Measurements from ENCODE around the gene TRIM28.

The TRIM28 gene

DNA sequence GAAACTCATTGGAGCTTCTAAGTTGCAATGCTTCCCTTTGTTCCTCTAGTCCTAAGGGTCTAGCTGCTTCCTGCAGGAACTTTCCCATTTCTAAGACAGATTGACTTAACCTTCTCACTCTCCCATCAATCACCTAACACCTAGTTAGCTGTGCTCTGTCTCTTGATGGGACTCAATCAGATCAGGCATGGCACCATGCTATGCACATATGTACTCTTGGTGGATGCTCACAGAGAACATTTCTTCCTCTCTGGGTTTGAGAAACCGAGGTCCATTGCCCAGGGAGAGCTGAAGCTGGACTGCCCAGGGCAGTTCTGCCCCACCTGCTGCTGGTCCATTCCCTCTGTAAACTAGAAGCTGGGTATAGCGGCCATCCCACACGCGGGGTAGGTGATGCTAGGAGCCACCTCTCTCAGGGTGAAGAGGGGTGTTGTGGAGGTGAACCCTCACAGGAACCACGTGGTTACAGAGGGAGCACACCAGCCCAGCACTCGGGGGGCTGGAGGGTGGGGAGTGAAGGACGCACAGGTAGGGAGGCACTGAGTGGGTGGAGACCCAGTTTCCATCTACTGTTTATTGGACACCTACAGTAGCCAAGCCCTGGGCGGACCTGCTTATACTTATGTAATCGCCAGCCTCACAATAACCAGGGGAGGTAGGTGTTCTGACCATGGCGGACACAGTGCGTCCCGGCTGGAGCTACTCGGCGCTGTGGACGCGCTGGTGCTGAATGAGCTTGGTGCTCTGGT, 17.7 kb downstream of the TRIM28 start:
- H2AFZ ChIP-seq (ENCODE audit: low read length) = no peak overlapping the region
- peaks cover 33% of the 10 kb centered on the region for H3K79me2 ChIP-seq (ENCODE audit: insufficient read depth, low read length)
- no peaks in the 10 kb centered on the region for H3K9me2 ChIP-seq (replicated peaks; ENCODE audit: low read depth, low read length)
- peaks cover 7% of the 10 kb centered on the region; the same call in 1 of the 2 replicates for H3F3A ChIP-seq (ENCODE audit: low read depth)
- H3K36me3 ChIP-seq (ENCODE audit: insufficient read depth, low read length) = peaks cover 3% of the 10 kb centered on the region; the same call in 1 of the 2 replicates
- no peak overlapping the region for H3K4me3 ChIP-seq (ENCODE audit: low read length, poor library complexity, severe bottlenecking)
- TF ChIP-seq, protein P1, sequence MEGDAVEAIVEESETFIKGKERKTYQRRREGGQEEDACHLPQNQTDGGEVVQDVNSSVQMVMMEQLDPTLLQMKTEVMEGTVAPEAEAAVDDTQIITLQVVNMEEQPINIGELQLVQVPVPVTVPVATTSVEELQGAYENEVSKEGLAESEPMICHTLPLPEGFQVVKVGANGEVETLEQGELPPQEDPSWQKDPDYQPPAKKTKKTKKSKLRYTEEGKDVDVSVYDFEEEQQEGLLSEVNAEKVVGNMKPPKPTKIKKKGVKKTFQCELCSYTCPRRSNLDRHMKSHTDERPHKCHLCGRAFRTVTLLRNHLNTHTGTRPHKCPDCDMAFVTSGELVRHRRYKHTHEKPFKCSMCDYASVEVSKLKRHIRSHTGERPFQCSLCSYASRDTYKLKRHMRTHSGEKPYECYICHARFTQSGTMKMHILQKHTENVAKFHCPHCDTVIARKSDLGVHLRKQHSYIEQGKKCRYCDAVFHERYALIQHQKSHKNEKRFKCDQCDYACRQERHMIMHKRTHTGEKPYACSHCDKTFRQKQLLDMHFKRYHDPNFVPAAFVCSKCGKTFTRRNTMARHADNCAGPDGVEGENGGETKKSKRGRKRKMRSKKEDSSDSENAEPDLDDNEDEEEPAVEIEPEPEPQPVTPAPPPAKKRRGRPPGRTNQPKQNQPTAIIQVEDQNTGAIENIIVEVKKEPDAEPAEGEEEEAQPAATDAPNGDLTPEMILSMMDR (conservative IDR thresholded peaks at IDR 0.05; ENCODE audit: low read length) = no peak
- no peak for TF ChIP-seq EZH2phosphoT487 (IDR thresholded peaks at IDR 0.05; ENCODE audit: borderline replicate concordance)
- peaks cover 16% of the 10 kb centered on the region for H4K20me1 ChIP-seq (ENCODE audit: insufficient read depth, low read length, poor library complexity, severe bottlenecking)
- no peaks in the 10 kb centered on the region for H3K27me3 ChIP-seq (ENCODE audit: insufficient read depth, low read length, poor library complexity, severe bottlenecking)
- H3K4me1 ChIP-seq (ENCODE audit: insufficient read depth, low read length, poor library complexity, severe bottlenecking) = peaks cover 42% of the 10 kb centered on the region
- H3K9ac ChIP-seq (ENCODE audit: low read depth, low read length, poor library complexity, severe bottlenecking) = peak overlapping the region; percentile 99
- peak overlapping the region; percentile 96 for H3K4me2 ChIP-seq (ENCODE audit: low read depth, low read length, poor library complexity, severe bottlenecking)
- no peaks in the 10 kb centered on the region for H3K9me3 ChIP-seq (ENCODE audit: insufficient read depth, low read depth, low read length)

DNA sequence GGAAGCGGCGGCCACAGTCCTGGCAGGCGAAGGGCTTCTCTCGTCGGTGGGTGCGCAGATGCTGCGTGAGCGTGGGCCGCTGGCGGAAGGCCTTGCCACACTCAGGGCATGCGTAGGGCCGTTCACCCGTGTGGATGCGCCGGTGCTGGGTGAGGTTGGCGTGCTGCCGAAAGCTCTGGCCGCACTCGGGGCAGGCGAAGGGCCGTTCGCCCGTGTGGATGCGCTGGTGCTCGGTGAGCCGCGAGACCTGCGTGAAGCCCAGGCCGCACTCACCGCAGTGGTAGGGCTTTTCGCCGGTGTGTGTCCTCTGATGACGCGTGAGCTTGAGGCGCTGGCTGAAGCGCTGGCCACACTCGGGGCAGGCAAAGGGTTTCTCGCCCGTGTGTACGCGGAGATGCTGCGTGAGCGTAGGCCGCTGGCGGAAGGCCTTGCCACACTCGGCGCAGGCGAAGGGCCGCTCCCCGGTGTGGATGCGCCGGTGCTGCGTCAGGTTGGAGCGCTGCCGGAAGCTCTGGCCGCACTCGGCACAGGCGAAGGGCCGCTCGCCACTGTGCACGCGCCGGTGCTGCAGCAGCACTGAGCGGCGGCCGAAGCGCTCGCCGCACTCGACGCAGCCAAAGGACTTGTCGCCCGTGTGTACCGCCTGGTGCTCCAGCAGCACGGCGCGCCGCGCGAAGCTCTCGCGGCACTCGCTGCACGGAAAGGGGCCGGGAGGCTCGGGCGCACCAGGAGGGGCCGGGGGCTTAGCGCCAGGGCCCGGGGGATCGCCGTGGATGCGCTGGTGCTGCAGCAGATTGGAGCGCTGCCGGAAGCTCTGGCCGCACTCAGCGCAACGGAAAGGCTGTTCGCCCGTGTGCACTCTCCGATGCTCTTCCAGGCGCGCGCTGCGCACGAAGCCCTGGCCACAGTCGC, 18.5 kb downstream of the TRIM28 start:
- Histone ChIP-seq H3K4me3 (ENCODE audit: low read length, poor library complexity, severe bottlenecking) (no peak overlapping the region), H3K27me3 (ENCODE audit: insufficient read depth, low read length, poor library complexity, severe bottlenecking) (no peaks in the 10 kb centered on the region), H4K20me1 (ENCODE audit: insufficient read depth, low read length, poor library complexity, severe bottlenecking) (peaks cover 8% of the 10 kb centered on the region), H3F3A (ENCODE audit: low read depth) (peaks cover 7% of the 10 kb centered on the region; the same call in 1 of the 2 replicates), H2AFZ (ENCODE audit: low read length) (no peak overlapping the region), H3K4me2 (ENCODE audit: low read depth, low read length, poor library complexity, severe bottlenecking) (no peak overlapping the region), H3K4me1 (ENCODE audit: insufficient read depth, low read length, poor library complexity, severe bottlenecking) (peaks cover 33% of the 10 kb centered on the region), H3K9me2 (replicated peaks; ENCODE audit: low read depth, low read length) (no peaks in the 10 kb centered on the region), H3K9me3 (ENCODE audit: insufficient read depth, low read depth, low read length) (no peaks in the 10 kb centered on the region), H3K79me2 (ENCODE audit: insufficient read depth, low read length) (peaks cover 25% of the 10 kb centered on the region), H3K9ac (ENCODE audit: low read depth, low read length, poor library complexity, severe bottlenecking) (no peak overlapping the region), H3K36me3 (ENCODE audit: insufficient read depth, low read length) (no peaks in the 10 kb centered on the region)
- no peak for TF ChIP-seq EZH2phosphoT487 (IDR thresholded peaks at IDR 0.05; ENCODE audit: borderline replicate concordance)
- TF ChIP-seq, protein P1 (conservative IDR thresholded peaks at IDR 0.05; ENCODE audit: low read length) = no peak

DNA sequence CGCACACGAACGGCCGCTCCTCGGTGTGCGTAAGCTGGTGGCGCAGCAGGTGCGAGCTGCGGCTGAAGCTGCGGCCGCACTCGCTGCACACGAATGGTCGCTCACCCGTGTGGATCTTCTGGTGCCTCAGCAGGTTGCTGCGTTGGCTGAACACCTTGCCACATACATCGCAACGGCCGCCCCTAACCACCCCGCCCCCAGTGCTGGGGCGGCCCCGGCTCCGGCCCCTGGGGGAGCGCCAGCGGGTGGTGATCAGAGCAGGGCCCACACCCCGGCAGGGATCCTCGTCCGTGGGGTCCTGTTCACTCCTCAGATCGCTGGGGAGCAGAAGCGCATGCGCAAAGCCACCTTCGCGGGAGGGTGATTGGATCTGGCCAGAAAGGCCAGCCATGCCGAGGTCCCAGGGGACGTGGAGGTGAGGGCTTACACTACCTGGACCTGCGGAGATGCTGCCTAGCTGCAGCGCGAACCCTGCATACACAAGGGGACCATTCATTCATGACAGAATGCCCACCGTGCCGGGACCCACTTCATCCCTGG, 19.2 kb downstream of the TRIM28 start:
- Histone ChIP-seq H3K4me1 (ENCODE audit: insufficient read depth, low read length, poor library complexity, severe bottlenecking) (peaks cover 29% of the 10 kb centered on the region), H3K79me2 (ENCODE audit: insufficient read depth, low read length) (peaks cover 18% of the 10 kb centered on the region), H3K36me3 (ENCODE audit: insufficient read depth, low read length) (no peaks in the 10 kb centered on the region), H3K9ac (ENCODE audit: low read depth, low read length, poor library complexity, severe bottlenecking) (peak overlapping the region; percentile 57), H3K4me3 (ENCODE audit: low read length, poor library complexity, severe bottlenecking) (no peak overlapping the region), H3K9me3 (ENCODE audit: insufficient read depth, low read depth, low read length) (no peaks in the 10 kb centered on the region), H3K4me2 (ENCODE audit: low read depth, low read length, poor library complexity, severe bottlenecking) (no peak overlapping the region), H4K20me1 (ENCODE audit: insufficient read depth, low read length, poor library complexity, severe bottlenecking) (peaks cover under 1% of the 10 kb centered on the region), H3K27me3 (ENCODE audit: insufficient read depth, low read length, poor library complexity, severe bottlenecking) (no peaks in the 10 kb centered on the region), H3F3A (ENCODE audit: low read depth) (peaks cover 7% of the 10 kb centered on the region; the same call in 1 of the 2 replicates), H2AFZ (ENCODE audit: low read length) (no peak overlapping the region), H3K9me2 (replicated peaks; ENCODE audit: low read depth, low read length) (no peaks in the 10 kb centered on the region)
- no peak for TF ChIP-seq EZH2phosphoT487 (IDR thresholded peaks at IDR 0.05; ENCODE audit: borderline replicate concordance)
- TF ChIP-seq, protein P1 (conservative IDR thresholded peaks at IDR 0.05; ENCODE audit: low read length) = no peak

Data from Loucy (cell line).